SH-SY5Y (cell line): ENCODE measurements around the gene GPBP1L1.

Experiments used
- GATA2 ChIP-seq: IDR thresholded peaks from 2 replicates; pipeline ENCODE4 v1.6.1; 2011; ENCODE audit warnings: mild to moderate bottlenecking, low read depth, low read length
- GATA3 ChIP-seq: IDR thresholded peaks from 2 replicates; pipeline ENCODE4 v1.6.1; 2011; ENCODE audit warnings: low read depth, mild to moderate bottlenecking, low read length, moderate library complexity

GRCh38 chr1:45668526-45668925 lies 17.8 kb downstream of the GPBP1L1 start:
- TF ChIP-seq GATA2: no peak
- TF ChIP-seq GATA3: no peak
